DMS 273 (cell line): ENCODE results near the gene BCAS4.

Experiments
- DNase-seq: peaks from one replicate; lab custom pipeline; 2025; ENCODE audit not compliant: unreplicated experiment; lab: John Stamatoyannopoulos, UW

BCAS4 gene

DNA sequence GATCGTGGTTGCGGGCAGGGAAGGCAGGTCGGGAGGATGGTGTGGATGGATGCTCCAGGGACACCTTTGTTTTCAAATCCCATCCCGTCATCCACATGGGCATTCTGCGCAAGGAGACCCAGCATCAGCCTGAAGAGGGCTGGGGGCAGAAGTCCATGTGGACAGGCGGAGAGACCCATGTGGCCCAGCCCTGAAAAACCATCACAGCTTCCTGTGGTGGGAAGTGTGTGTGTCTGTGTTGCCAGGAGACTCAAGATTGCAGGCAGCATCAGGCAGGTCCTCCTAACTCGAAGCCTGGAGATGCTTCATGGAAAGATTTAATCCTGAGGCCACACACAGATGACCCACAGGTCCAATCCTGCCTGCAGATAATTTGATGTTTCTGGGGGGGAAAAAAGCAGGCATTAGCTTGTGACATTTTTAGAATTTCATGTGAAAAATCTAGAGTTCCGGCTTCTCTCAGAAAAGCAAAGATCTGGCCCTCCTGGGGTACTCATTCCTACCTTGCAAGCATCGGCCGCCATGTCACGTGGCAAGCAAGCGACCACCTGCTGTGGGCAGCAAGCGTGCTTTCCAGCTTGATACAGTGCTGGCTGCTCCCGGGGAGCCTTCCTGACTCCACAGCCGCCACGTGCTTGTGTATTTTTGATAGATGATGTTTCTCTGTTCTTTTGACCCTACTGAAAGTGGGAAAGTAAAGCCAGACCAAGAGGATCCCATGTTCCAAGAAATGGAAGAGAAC lies 25.8 kb downstream of the BCAS4 start:
- DNase-seq = no peak

DNA sequence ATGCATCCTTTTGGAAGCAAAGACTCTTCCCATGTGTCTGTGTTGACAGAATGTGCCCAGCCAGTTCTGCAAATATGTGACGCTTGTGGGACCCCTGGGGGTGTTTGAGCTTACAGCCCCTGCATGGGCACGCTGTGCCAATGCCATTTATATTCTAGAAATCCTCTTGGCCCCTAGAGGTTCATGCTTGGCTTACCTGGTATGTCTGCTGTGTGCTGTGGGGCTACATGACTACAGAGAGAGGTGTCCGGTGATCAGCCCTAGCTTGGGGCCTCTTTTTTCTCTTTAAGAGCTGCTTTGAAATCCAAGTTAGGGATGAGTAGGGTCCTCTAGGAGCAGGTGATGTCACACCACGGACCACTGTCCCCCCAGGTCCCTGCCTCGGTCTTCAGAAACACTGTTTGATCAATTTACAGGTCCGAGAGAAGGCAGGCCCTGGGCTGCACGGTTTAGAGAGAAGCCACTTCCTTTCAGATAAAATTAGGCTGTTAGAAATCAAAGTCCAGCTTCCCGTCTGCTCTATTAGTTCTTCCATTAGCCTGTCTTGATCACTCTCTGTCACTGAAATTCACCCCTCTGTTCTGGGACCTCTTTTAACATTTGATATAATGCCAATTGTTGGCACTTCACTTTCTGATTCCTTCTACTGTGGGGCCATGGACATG lies 26.5 kb downstream of the BCAS4 start:
- DNase-seq = no peak

DNA sequence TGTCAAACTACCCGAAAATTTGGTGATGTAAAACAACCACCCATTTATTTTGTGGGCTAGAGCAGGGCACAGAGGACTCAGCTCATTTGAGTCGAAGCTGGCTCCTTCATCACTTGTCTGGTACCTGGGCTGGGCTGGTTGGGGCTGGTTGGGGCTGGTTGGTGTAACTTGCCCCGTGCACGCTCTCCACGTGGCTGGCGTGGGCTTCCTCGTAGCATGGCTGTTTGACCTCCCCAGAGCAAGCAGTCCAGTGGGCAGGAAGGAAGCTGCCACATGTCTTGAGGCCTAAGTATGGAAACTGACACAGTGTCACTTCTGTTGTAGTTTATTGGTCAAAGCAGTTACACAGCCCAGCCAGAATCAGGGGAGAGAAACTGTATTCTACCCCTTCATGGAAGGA lies 27.1 kb downstream of the BCAS4 start:
- no peak for DNase-seq

DNA sequence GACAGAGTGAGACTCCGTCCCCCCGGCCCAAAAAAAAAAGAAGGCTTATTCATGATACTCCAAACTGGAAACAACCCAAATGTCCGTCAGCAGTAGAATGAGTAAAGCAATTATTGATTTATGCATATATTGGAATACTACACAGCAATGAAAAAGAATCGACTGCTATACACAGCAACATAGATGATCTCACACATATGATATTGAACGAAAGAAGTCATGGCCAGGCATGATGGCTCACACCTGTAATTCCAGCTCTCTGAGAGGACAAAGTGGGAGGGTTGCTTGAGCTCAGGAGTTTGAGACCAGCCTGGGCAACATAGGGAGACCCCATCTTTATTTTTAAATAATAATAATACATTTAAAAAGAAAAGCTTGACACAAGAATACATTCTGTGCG lies 28.5 kb downstream of the BCAS4 start:
- DNase-seq = no peak

DNA sequence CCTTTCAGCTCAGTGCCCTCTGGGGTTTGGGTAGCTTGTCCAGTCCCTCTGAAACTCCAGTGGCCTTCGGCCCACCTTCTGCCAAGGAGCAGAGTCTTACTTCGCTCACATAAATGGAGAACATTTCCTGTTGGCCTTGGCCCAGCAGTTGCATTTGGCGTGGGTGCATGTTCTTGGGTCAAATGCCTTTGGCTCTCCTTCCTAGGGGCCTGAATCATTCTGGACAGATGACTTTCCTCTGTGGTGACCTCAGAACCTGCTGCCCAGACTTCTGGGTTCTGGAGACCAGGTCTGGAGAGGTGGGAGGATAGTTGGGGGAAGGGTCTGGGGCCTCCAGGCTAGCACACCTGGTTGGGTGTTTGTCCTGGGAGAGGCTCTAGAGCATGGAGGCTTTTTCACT lies 29.3 kb downstream of the BCAS4 start:
- DNase-seq = no peak

DNA sequence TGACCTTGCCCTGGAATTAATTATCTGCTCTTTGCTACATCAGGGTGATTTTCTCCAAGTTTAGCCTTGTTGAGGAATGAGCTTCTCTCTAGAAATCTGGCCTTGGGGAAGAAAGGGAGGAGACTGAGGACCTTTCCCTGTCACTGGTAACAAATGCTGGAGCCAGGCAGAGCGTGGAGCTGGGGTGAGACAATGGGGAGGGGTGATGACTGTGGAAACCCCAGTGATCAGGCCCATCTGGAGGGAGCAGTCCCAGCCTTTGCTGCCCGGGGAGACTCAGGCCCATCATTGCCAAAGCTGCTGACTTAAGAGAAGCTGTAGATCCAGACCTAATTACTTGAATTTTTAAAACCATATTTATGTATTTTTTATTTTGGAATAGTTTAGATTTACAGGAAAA lies 31.3 kb downstream of the BCAS4 start:
- DNase-seq = no peak

DNA sequence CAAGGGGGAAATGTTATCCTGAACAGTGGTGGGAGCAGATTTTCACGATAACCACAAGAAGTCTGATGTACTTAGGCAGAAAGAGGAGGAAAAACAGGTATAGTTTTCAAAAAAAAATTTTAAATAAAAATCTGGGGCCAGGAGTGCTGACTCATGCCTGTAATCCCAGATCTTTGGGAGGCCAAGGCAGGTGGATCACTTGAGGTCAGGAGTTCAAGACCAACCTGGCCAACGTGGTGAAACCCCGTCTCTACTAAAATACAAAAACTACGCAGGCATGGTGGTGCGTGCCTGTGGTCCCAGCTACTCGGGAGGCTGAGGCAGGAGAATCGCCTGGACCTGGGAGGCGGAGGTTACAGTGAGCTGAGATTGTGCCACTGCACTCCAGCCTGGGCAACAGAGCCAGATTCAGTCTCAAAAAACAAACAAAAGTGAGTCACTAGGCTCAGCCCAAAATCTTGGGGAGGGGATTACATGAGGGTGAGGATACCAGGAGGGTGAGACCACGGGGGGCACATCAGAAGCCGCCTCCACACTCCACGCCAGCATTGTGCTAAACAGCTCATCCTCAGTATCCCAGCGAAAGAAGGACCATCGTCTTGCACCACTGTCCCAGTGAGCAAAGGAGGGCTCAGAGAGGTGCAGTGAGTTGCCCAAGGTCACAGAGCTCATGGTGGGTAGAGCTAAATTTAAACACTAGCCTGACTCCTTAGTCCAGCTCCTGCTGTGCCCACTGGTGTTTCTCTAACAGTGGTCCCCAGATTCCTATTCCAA lies 33.7 kb downstream of the BCAS4 start:
- DNase-seq = no peak

DNA sequence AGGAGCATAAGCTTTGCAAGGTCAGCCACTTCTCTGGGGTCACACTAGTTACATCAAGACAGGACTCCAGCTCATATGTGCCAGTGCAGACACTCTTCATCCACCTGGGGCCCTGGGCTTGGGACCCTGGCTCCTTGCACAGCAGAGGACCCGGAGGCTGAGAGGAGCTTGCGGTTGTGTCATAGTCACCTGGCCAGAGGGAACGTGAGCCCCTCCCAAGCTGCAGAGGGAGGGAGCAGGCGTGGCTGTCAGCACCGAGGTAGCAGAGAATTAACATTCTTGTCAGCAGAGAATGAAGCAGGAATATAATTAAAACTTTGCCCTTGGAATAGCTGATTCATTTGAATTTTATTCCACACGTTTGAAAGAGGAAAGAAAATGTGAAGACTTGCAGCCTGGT lies 36.8 kb downstream of the BCAS4 start:
- no peak for DNase-seq

DNA sequence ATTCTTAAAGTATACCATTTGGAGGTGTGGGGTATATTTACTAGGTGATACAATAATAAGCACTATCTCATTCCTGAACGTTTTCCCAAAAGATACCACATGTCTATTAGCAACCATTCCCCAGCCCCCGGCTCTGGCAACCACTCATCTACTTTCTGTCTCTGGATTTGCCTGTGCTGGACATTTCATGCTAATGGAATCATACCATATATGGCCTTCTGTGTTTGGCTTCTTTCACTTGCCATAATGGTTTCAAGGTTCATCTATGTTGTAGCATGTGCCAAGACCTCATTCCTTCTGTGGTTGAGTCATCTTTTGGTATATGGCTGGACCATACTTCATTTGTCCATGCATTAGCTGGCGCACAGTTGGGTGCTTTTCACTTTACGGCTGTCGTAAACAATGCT lies 39.7 kb downstream of the BCAS4 start:
- DNase-seq = no peak

DNA sequence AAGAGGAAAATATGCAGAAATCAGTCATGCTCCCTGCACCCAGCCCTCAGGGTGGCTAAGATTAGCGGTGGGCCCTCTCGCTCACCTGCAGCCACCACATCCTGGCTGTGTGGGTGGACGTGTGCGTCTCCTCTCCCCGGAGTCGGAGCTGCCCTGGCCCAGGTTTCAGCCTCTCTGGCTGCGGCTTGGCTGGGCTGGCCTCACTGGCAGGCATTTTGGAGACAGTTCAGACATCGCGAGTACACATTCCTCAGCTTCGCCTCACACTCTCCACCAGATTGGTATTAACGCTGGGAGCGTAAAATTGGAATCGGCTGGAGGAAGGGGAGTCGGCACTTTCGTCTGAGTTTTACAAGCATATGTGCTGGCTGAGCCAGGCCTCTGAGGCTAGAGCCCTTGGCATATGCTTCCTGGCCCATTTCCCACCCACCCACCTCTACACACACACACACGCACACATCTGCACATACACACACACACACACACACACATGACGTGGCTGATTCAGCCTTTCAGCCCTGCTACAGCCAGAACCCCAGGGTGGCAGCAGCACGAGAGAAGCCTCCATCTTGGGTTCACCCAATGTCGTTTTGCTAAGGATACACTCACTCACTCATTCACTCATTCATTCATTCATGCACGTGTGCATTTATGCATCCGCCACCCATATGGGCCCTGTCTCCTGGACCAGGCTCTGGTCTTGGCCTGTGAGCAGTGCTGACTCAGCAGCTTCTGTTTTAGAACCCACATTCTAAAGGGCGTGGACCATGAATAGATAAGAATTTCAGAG lies 42.9 kb downstream of the BCAS4 start:
- DNase-seq = peak; percentile 89

DNA sequence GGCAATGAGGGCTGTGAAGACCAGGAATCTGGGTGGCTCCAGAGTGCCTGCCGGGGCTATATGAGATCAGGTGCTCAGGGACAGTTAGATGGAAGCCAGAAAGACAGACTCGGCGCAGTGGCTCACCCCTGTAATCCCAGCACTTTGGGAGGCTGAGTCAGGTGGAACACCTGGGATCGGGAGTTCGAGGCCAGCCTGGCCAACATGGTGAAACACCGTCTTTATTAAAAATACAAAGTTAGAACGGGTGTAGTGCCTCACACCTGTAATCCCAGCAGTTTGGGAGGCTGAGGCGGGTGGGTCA lies 43.4 kb downstream of the BCAS4 start:
- no peak for DNase-seq

DNA sequence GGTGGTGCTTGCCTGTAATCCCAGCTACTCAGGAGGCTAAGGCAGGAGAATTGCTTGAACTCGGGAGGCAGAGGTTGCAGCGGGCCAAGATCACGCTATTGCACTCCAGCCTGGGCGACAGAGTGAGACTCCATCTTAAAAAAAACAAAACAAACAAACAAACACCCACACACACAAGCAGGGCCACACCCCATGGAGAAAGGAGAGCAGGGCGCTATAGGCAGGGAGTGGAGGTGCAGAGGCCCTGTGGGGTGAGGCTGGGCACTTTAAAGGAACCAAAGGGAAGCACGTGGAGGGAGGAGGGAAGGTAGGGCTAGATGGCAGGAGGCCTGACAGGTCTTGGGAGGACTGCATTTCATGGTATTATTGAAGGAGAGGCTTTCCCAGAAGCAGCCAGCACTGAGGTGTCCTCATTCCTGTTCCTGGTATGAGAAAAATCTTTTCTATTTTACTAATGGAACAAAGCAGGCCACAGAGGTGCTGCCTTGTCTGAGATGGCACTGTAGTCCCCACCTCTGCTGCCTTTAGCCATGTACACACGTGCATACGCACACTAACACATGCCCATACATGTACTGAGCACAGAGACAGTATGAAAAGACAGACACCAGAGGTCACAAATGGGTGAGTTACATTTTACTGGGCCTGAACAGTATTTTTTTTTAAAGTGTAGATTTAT lies 44.0 kb downstream of the BCAS4 start:
- DNase-seq = peak; percentile 14

DNA sequence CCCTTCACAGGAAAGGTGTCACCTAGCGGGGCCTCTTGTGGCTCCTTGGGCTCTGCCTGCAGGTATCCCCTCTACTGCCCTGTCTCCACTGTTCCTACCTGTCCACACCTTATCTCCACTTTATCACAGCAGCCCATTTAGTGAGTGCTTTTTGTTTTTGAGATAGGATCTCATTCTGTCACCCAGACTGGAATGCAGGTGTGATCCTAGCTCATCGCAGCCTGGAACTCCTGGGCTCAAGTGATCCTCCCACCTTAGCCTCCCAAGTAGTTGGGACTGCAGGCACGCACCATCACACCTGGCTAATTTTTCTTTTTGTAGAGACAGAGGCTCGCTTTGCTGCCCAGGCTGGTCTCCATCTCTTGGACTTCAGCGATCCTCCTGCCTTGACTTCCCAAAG lies 48.0 kb downstream of the BCAS4 start:
- no peak for DNase-seq

DNA sequence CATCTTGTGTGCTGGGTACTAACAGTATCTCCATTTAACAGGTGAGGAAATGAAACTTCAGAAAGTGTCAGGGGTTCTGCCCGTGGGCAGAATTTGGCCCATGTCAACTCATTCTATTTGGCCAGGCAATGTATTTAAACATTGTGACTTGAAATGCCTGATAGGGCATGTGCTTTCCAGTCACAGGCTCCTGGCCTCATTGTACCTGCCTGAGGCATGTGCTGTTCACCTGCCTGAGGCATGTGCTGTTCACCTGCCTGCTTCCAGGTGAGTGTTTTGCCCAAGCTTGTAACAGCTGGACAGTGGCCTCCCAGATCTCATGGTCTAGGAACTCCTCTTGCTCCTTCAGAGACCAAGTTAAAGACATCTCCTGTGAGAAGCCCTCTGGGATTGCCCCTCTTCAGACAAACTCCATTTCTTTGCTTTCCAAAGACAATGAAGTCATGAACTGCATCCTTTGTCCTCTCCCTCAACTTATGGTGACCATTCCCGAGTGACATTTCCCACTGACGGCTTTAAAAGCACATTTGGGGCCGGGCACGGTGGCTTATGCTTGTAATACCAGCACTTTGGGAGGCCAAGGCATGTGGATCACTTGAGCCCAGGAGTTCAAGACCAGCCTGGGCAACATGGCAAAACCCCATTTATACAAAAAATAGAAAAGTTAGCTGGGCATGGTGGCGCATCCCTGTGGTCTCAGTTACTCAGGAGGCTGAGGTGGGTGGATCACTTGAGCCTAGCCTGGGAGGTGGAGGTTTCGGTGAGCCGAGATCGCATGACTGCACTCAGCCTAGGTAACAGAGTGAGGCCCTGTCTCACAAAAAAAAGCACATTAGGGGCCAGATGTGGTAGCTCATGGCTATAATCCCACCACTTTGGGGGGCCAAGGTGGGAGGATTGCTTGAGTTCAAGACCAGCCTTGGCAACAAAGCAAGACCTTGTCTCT lies 48.7 kb downstream of the BCAS4 start:
- DNase-seq = no peak

DNA sequence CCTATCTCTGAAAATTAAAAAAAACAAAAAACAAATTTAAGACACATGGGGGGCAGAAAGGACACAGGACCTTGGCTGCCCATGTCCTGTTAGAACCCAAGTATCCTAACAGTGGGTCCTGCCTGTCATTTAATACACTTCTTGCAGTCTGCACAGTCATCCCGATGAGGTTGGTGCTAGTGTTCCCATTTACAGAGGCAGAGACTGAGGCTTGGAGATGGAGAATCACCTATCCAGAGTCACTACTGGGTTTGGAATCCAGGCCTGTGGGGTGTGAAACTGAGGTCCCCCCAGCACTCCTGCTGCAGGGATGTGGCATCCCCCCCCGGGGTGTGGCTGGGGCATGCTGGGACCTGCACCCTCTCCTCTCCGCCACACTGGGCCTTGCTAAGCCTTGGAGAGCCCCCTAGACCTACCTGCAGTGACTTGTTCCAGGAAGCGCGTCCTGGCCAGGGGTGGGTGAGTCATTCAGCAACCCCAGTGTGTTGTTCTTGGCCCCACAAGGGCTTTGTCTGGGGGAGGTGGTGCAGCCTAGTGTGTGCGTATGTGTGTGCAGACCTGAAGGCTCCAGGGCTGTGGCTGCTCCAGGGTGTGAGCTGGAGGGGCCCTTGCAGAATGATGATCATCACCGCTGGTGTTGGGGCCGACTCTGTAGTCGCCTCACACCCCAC lies 49.7 kb downstream of the BCAS4 start:
- DNase-seq = no peak

DNA sequence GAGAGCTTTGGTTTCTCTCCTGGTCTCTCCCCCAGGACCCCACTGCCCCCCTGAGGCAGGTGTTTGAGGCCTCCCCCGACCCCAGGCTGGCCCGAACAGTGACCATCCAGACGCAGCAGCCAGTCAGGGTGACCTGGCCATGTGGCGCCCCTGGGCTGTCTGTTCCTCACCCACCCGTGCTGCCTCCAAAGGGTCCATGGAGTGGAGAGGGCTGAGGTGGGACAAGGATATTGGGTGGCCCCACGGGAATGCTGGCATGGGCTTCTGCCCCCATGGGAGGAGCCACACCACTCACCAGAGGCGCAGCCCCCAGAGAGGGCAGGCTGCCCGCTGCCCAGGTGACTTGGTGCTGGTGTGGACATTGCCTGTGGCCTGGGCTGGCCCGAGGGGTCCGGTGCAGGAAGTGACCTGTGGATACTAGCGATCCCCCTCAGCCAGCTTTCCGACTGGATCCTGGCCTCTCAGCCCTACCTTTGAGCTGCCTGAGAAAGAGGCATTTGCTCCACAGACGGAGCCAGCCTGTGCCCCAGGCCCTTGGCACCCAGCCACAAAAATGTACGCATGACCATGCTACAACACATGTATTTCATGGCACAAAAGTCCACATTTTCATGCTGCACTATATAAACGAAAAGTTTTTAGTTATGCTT lies 50.8 kb downstream of the BCAS4 start:
- DNase-seq = peak; percentile 24

DNA sequence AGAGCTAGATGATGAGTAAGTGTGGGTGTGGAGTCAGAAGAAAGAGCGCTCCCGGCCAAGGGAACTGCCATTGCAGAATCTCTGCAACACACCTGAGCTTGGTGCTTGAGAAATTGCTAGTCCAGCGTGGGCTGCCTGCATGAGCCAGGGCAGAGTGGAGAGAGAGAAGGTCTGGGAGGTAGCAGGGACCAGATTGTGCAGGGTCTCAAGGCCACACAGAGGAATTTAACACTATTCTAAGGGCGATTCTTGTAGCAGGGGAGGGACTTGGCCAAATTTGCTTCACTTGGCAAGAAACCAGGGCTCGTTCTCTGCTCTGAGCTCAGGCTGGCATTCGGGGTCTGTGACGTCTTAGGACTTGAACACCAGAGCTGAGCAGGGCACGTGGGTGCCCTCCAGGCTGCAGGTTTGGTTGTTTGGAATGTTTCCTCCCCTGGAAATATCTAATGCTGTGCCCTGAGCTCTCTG lies 53.5 kb downstream of the BCAS4 start:
- DNase-seq = peak; percentile 34

DNA sequence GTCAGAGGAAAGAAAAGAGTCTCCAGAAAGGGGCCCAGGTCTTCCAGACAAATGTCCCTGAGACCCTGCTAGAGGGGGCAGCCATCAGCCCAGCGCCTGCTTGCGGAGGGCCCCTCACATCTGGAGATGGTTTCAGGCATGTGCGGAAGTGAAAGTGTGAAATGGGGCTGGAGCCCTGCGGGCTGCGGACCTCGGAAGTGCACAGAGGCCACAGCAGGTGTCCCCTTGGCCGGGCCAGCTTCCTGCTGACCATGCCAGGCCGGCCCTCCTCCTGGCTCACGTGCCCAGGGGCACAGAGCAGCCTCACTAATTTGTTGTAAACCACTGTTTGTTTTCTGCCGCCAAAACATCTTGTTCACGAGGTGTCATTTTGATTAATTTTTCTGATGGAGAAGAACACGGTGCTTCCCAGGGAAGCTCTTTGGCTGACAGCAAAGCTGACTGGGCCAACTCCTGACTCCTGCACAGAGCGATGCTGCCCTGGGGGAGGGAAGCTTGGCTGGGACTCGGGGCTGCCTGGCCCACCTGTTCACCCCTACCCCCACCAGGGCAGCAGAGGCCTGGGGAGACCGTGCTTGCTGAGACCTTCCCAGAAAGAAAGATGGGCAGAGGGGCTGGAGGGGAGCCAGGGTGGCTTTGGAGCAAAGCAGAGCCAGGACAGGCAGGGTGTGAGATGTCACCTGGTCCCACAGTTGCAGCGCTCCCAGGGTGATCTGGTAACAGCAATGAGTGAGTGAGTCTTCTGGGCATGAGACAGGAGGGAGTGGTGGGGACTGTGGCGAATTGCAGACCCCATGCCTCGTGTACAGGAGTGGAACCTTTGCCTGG lies 54.2 kb downstream of the BCAS4 start:
- DNase-seq = no peak
